Fibroblast of lung (primary cell): ENCODE results near the gene SIX5. TPM values are rescaled to one million over a fixed set of nuclear protein-coding genes. Genes with fewer than 3 reads are reported as not detected.

Source experiments
- DNase-seq, 2 donors: peaks; one replicate each; pipeline versions ENCODE4 v3.0.0 to v3.0.0-alpha.2; 2010; ENCODE audit warnings: low read depth in 2 of 2
- H2AFZ ChIP-seq: 2 replicates; pipeline ENCODE4 v1.5.1; 2012; ENCODE audit warnings: low read length, control low read depth, inconsistent platforms
- H3K27ac ChIP-seq: 2 replicates; pipeline ENCODE4 v1.5.1; 2011; ENCODE audit warnings: low read length, control low read depth; ENCODE audit not compliant: insufficient read depth
- H3K27me3 ChIP-seq: 2 replicates; pipeline ENCODE4 v1.5.1; 2011; ENCODE audit warnings: mild to moderate bottlenecking, low read length; ENCODE audit not compliant: control insufficient read depth, insufficient read depth
- H3K36me3 ChIP-seq: 2 replicates; pipeline ENCODE4 v1.5.1; 2011; ENCODE audit warnings: low read length; ENCODE audit not compliant: control insufficient read depth, insufficient read depth
- H3K4me1 ChIP-seq: 2 replicates; pipeline ENCODE4 v1.5.1; 2011; ENCODE audit warnings: low read length; ENCODE audit not compliant: control insufficient read depth, insufficient read depth; ENCODE audit errors: extremely low read depth
- H3K4me2 ChIP-seq: 2 replicates; pipeline ENCODE4 v1.5.1; 2011; ENCODE audit warnings: low read length, control low read depth; ENCODE audit not compliant: insufficient read depth; ENCODE audit errors: extremely low read depth
- H3K4me3 ChIP-seq, 4 experiments: fragments of 200-600 bp in 1 of 4; sonication (generic) in 1 of 4; replicated peaks in 1 of 4; 2 replicates each; pipeline ENCODE4 v1.5.1; 2011 to 2016; ENCODE audit warnings: low read length in 4 of 4, low read depth in 3 of 4, mild to moderate bottlenecking in 3 of 4, control low read depth in 2 of 4, inconsistent platforms in 1 of 4, mixed read lengths in 1 of 4; ENCODE audit not compliant: insufficient read depth in 1 of 4; ENCODE audit errors: control extremely low read depth in 1 of 4
- H3K79me2 ChIP-seq: 2 replicates; pipeline ENCODE4 v1.5.1; 2012; ENCODE audit warnings: mild to moderate bottlenecking, low read length, inconsistent platforms; ENCODE audit not compliant: control insufficient read depth, insufficient read depth
- H3K9ac ChIP-seq: 2 replicates; pipeline ENCODE4 v1.5.1; 2011; ENCODE audit warnings: mild to moderate bottlenecking, low read length, control low read depth; ENCODE audit not compliant: insufficient read depth
- H3K9me3 ChIP-seq: 2 replicates; pipeline ENCODE4 v1.5.1; 2012; ENCODE audit warnings: low read depth, low read length; ENCODE audit not compliant: control insufficient read depth, insufficient read depth
- H4K20me1 ChIP-seq: 2 replicates; pipeline ENCODE4 v1.5.1; 2011; ENCODE audit warnings: low read length; ENCODE audit not compliant: control insufficient read depth, insufficient read depth; ENCODE audit errors: extremely low read depth
- CTCF ChIP-seq, 2 donors: IDR thresholded peaks in 1 of 2; conservative IDR thresholded peaks in 1 of 2; 1 replicate in 1 of 2; 2 replicates in 1 of 2; pipeline ENCODE4 v1.5.1; 2011 to 2012; ENCODE audit warnings: low read length in 2 of 2, control low read depth in 1 of 2, inconsistent platforms in 1 of 2, low read depth in 1 of 2, mild to moderate bottlenecking in 1 of 2
- EZH2 ChIP-seq: IDR thresholded peaks from 2 replicates; pipeline ENCODE4 v1.5.1; 2012; ENCODE audit warnings: low read length, control low read depth, mild to moderate bottlenecking; ENCODE audit errors: missing control alignments
- polyA plus RNA-seq, 2 donors: library from polyadenylated mRNA; depleted of rRNA in 1 of 2; stranded (reverse) in 1 of 2; unstranded in 1 of 2; fragments of >200 nt; gene quantifications; 2 replicates each; pipeline ENCODE4 v1.2.1, GENCODE V29; 2011 to 2012; ENCODE audit warnings: missing spikeins in 1 of 2
- total RNA-seq: library from RNA; depleted of rRNA; stranded (reverse); fragments of >200 nt; gene quantifications from 2 replicates; pipeline ENCODE4 v1.2.1, GENCODE V29; 2014

The SIX5 gene
- total and polyA plus RNA-seq, 2 donors (not counting 1 experiment from before 2014, with no cell fraction given) = 3.4 to 10.7 TPM

GRCh38 chr19:45763691-45764294 is 5.3 kb downstream of the SIX5 start:
- TF ChIP-seq EZH2 (no peak), CTCF (conservative IDR thresholded peaks at IDR 0.05 in 1 of 2, IDR thresholded peaks at IDR 0.05 in 1 of 2; ENCODE audit: low read depth in 1 of 2, low read length in 2 of 2) (no peak)
- H3K9ac ChIP-seq = no peak overlapping the region
- no peak overlapping the region for H3K4me3 ChIP-seq
- H4K20me1 ChIP-seq = no peaks in the 10 kb centered on the region
- no peak overlapping the region for H3K4me2 ChIP-seq
- H3K9me3 ChIP-seq = no peaks in the 10 kb centered on the region
- H3K36me3 ChIP-seq = peaks cover 2% of the 10 kb centered on the region
- H3K27ac ChIP-seq = no peak overlapping the region
- no peak overlapping the region for H2AFZ ChIP-seq
- no peaks in the 10 kb centered on the region for H3K27me3 ChIP-seq
- H3K79me2 ChIP-seq = peaks cover 4% of the 10 kb centered on the region
- no peak for DNase-seq
- H3K4me1 ChIP-seq = peaks cover 20% of the 10 kb centered on the region

DNA sequence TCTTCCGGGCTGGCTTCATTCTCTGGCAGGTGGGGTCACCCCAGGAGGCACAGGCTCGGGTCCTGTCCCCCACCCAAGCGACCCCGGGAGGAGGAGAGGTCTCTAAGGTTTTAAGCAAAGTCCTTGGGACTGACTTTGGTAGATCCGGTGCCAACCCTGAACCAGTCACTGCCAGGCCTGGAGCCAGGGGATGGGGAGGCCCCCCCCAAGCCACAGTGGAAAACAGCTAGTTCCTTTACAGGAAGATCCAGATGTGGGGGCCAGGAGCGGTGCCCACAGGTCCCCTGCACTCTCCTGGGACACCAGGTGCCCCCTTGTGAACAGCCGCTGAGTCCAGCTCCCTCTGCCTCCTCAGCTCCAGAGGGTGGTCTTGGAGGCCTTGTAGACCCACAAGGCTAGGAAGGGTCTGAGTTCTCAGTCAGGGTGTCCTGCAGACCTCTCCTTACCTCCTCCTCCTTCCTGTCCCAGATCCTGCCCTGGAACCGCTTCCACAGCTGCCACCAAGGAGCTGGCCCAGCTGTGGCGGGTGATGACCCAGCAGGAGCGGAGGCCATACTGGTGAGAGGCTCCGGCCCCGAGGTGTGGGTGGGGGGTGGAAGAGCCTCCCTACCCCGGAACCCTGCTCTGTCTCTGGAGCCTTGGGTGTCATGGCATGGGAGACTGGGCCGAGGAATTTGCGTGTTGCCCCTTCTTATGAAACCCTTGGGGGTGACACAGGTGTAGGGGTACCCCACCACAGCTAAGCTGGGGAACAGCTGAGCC is 6.0 kb downstream of the SIX5 start:
- Histone ChIP-seq H3K9ac (no peak overlapping the region), H3K4me1 (peaks cover 20% of the 10 kb centered on the region), H4K20me1 (no peaks in the 10 kb centered on the region), H3K27ac (no peak overlapping the region), H2AFZ (no peak overlapping the region), H3K36me3 (peaks cover 2% of the 10 kb centered on the region), H3K4me2 (no peak overlapping the region), H3K27me3 (no peaks in the 10 kb centered on the region), H3K4me3 (no peak overlapping the region), H3K9me3 (no peaks in the 10 kb centered on the region), H3K79me2 (peaks cover 4% of the 10 kb centered on the region)
- TF ChIP-seq CTCF (conservative IDR thresholded peaks at IDR 0.05 in 1 of 2, IDR thresholded peaks at IDR 0.05 in 1 of 2; ENCODE audit: low read depth in 1 of 2, low read length in 2 of 2) = no peak
- no peak for TF ChIP-seq EZH2
- DNase-seq = no peak

GRCh38 chr19:45761714-45762113 is 7.3 kb downstream of the SIX5 start:
- Histone ChIP-seq H3K4me1 (peaks cover 15% of the 10 kb centered on the region), H3K4me3 (no peak overlapping the region), H2AFZ (no peak overlapping the region), H3K79me2 (peaks cover 4% of the 10 kb centered on the region), H3K4me2 (no peak overlapping the region), H3K36me3 (peaks cover 2% of the 10 kb centered on the region), H3K27me3 (no peaks in the 10 kb centered on the region), H3K9me3 (no peaks in the 10 kb centered on the region), H3K9ac (no peak overlapping the region), H3K27ac (no peak overlapping the region), H4K20me1 (no peaks in the 10 kb centered on the region)
- no peak for TF ChIP-seq EZH2
- TF ChIP-seq CTCF (conservative IDR thresholded peaks at IDR 0.05 in 1 of 2, IDR thresholded peaks at IDR 0.05 in 1 of 2; ENCODE audit: low read depth in 1 of 2, low read length in 2 of 2) = no peak
- no peak for DNase-seq
